Measurements from ENCODE around the gene BMP2. TPM values are rescaled to one million over a fixed set of nuclear protein-coding genes. Genes with fewer than 3 reads are reported as not detected.
A peak's percentile ranks its signal among the peaks of the same experiment; 100 is the strongest.

Gene BMP2
- 35.2 TPM for polyA plus RNA-seq (2013, experiment 1 of 2)
- 36.2 TPM for polyA plus RNA-seq (2013, experiment 2 of 2)

GRCh38 chr20:6767536-6768227, at the start of gene BMP2:
TSS of gene BMP2 (plus strand) at chr20:6767686. CDS start at chr20:6770127, 2,441 bp downstream.
- Histone ChIP-seq H3K36me3 (ENCODE audit: control insufficient read depth in 1 of 2, insufficient read depth in 2 of 2, low read depth in 1 of 2, low read length in 2 of 2) (peaks cover 0 to 12% of the 10 kb centered on the region in 2 experiments), H3K27me3 (ENCODE audit: control insufficient read depth in 1 of 2, insufficient read depth in 1 of 2, low read length in 2 of 2) (peaks cover 3 to 39% of the 10 kb centered on the region in 2 experiments), H2AK5ac (ENCODE audit: low read length, severe bottlenecking) (no peak within 1 kb of the TSS), H3K4me2 (ENCODE audit: low read length, poor library complexity, severe bottlenecking) (peak within 1 kb of the TSS; percentile 91), H3K23ac (ENCODE audit: low read length in 2 of 2) (peak within 1 kb of the TSS; percentile 61 to 72), H4K91ac (ENCODE audit: low read length) (peak within 1 kb of the TSS; percentile 78), H3K4me1 (ENCODE audit: control insufficient read depth, insufficient read depth, low read depth, low read length) (peaks cover 23% of the 10 kb centered on the region), H2AFZ (ENCODE audit: low read depth, low read length) (peak within 1 kb of the TSS; percentile 86), H3K4ac (ENCODE audit: low read depth in 1 of 2, low read length in 2 of 2) (peak within 1 kb of the TSS; percentile 17 to 34), H3K27ac (ENCODE audit: low read length, poor library complexity, severe bottlenecking) (no peak within 1 kb of the TSS), H2BK12ac (ENCODE audit: low read length in 2 of 2) (peak within 1 kb of the TSS; percentile 9 to 77), H3K14ac (ENCODE audit: low read length in 2 of 2) (peak within 1 kb of the TSS in 1 of 2 experiments; percentile 78), H4K8ac (ENCODE audit: low read length) (peak within 1 kb of the TSS; percentile 69), H3K4me3 (ENCODE audit: insufficient read depth in 1 of 2, low read depth in 1 of 2, low read length in 2 of 2) (peak within 1 kb of the TSS; percentile 71 to 88), H3K9ac (ENCODE audit: low read length) (peak within 1 kb of the TSS; percentile 87), H3K9me3 (ENCODE audit: control insufficient read depth, low read length) (no peaks in the 10 kb centered on the region), H2BK5ac (ENCODE audit: low read depth, low read length, poor library complexity, severe bottlenecking) (no peak within 1 kb of the TSS), H2BK120ac (ENCODE audit: low read depth, low read length) (peak within 1 kb of the TSS; percentile 91), H3K79me1 (replicated peaks; ENCODE audit: low read length, poor library complexity, severe bottlenecking) (no peaks in the 10 kb centered on the region), H3K18ac (ENCODE audit: low read depth in 1 of 2, low read length in 2 of 2) (peak within 1 kb of the TSS; percentile 52 to 71), H2BK15ac (ENCODE audit: low read depth, poor library complexity, severe bottlenecking) (peak within 1 kb of the TSS; percentile 80)
- peak; percentile 74 for DNase-seq
- WGBS: under 1% methylated on average over 95 of the region's 112 CpGs

- Histone ChIP-seq H3K4me2 (ENCODE audit: low read length, poor library complexity, severe bottlenecking) (no peak overlapping the region), H4K91ac (ENCODE audit: low read length) (no peak overlapping the region), H3K4ac (ENCODE audit: low read depth in 1 of 2, low read length in 2 of 2) (no peak overlapping the region), H3K9me3 (ENCODE audit: control insufficient read depth, low read length) (peaks cover 7% of the 10 kb centered on the region), H2BK12ac (ENCODE audit: low read length in 2 of 2) (peak overlapping the region; percentile 3 to 35), H2AFZ (ENCODE audit: low read depth, low read length) (no peak overlapping the region), H3K27ac (ENCODE audit: low read length, poor library complexity, severe bottlenecking) (no peak overlapping the region), H2BK5ac (ENCODE audit: low read depth, low read length, poor library complexity, severe bottlenecking) (no peak overlapping the region), H3K4me3 (ENCODE audit: insufficient read depth in 1 of 2, low read depth in 1 of 2, low read length in 2 of 2) (no peak overlapping the region), H2AK5ac (ENCODE audit: low read length, severe bottlenecking) (no peak overlapping the region), H2BK15ac (ENCODE audit: low read depth, poor library complexity, severe bottlenecking) (no peak overlapping the region), H3K27me3 (ENCODE audit: control insufficient read depth in 1 of 2, insufficient read depth in 1 of 2, low read length in 2 of 2) (peaks cover 0 to 22% of the 10 kb centered on the region in 2 experiments), H3K79me1 (replicated peaks; ENCODE audit: low read length, poor library complexity, severe bottlenecking) (no peaks in the 10 kb centered on the region), H3K36me3 (ENCODE audit: control insufficient read depth in 1 of 2, insufficient read depth in 2 of 2, low read depth in 1 of 2, low read length in 2 of 2) (no peaks in the 10 kb centered on the region), H3K9ac (ENCODE audit: low read length) (no peak overlapping the region), H3K23ac (ENCODE audit: low read length in 2 of 2) (no peak overlapping the region), H2BK120ac (ENCODE audit: low read depth, low read length) (no peak overlapping the region), H3K18ac (ENCODE audit: low read depth in 1 of 2, low read length in 2 of 2) (no peak overlapping the region), H4K8ac (ENCODE audit: low read length) (peak overlapping the region; percentile 90), H3K4me1 (ENCODE audit: control insufficient read depth, insufficient read depth, low read depth, low read length) (peaks cover 2% of the 10 kb centered on the region), H3K14ac (ENCODE audit: low read length in 2 of 2) (no peak overlapping the region)
- 32% methylated on average over 7 of the region's 7 CpGs for WGBS
- peak; percentile 43 for DNase-seq
These were observed 48.7 kb upstream of the BMP2 start for GRCh38 chr20:6718662-6719368.

- no peak overlapping the region for H3K23ac ChIP-seq (ENCODE audit: low read length in 2 of 2)
- H3K14ac ChIP-seq (ENCODE audit: low read length in 2 of 2): no peak overlapping the region
- peaks cover 2% of the 10 kb centered on the region for H3K4me1 ChIP-seq (ENCODE audit: control insufficient read depth, insufficient read depth, low read depth, low read length)
- no peak overlapping the region for H2AFZ ChIP-seq (ENCODE audit: low read depth, low read length)
- H2BK5ac ChIP-seq (ENCODE audit: low read depth, low read length, poor library complexity, severe bottlenecking): no peak overlapping the region
- H2BK12ac ChIP-seq (ENCODE audit: low read length in 2 of 2): no peak overlapping the region
- no peaks in the 10 kb centered on the region for H3K36me3 ChIP-seq (ENCODE audit: control insufficient read depth in 1 of 2, insufficient read depth in 2 of 2, low read depth in 1 of 2, low read length in 2 of 2)
- no peak overlapping the region for H4K91ac ChIP-seq (ENCODE audit: low read length)
- H4K8ac ChIP-seq (ENCODE audit: low read length): no peak overlapping the region
- H3K4ac ChIP-seq (ENCODE audit: low read depth in 1 of 2, low read length in 2 of 2): no peak overlapping the region
- no peak for DNase-seq
- no peak overlapping the region for H2AK5ac ChIP-seq (ENCODE audit: low read length, severe bottlenecking)
- H3K27me3 ChIP-seq (ENCODE audit: control insufficient read depth in 1 of 2, insufficient read depth in 1 of 2, low read length in 2 of 2): peaks cover 0 to 22% of the 10 kb centered on the region in 2 experiments
- no peak overlapping the region for H3K18ac ChIP-seq (ENCODE audit: low read depth in 1 of 2, low read length in 2 of 2)
- no peak overlapping the region for H2BK120ac ChIP-seq (ENCODE audit: low read depth, low read length)
- peaks cover 7% of the 10 kb centered on the region for H3K9me3 ChIP-seq (ENCODE audit: control insufficient read depth, low read length)
- H2BK15ac ChIP-seq (ENCODE audit: low read depth, poor library complexity, severe bottlenecking): no peak overlapping the region
- no peak overlapping the region for H3K4me2 ChIP-seq (ENCODE audit: low read length, poor library complexity, severe bottlenecking)
- H3K4me3 ChIP-seq (ENCODE audit: insufficient read depth in 1 of 2, low read depth in 1 of 2, low read length in 2 of 2): no peak overlapping the region
- H3K79me1 ChIP-seq (replicated peaks; ENCODE audit: low read length, poor library complexity, severe bottlenecking): no peaks in the 10 kb centered on the region
- H3K27ac ChIP-seq (ENCODE audit: low read length, poor library complexity, severe bottlenecking): no peak overlapping the region
- 92% methylated on average over 4 of the region's 4 CpGs for WGBS
- no peak overlapping the region for H3K9ac ChIP-seq (ENCODE audit: low read length)
These were observed 48.1 kb upstream of the BMP2 start for GRCh38 chr20:6719369-6719721.

GRCh38 chr20:6726761-6727160, 40.7 kb upstream of the BMP2 start:
- no peak overlapping the region for H3K27ac ChIP-seq (ENCODE audit: low read length, poor library complexity, severe bottlenecking)
- no peaks in the 10 kb centered on the region for H3K27me3 ChIP-seq (ENCODE audit: control insufficient read depth in 1 of 2, insufficient read depth in 1 of 2, low read length in 2 of 2)
- no peak overlapping the region for H3K4me3 ChIP-seq (ENCODE audit: insufficient read depth in 1 of 2, low read depth in 1 of 2, low read length in 2 of 2)
- H3K4ac ChIP-seq (ENCODE audit: low read depth in 1 of 2, low read length in 2 of 2): no peak overlapping the region
- no peaks in the 10 kb centered on the region for H3K36me3 ChIP-seq (ENCODE audit: control insufficient read depth in 1 of 2, insufficient read depth in 2 of 2, low read depth in 1 of 2, low read length in 2 of 2)
- H4K91ac ChIP-seq (ENCODE audit: low read length): no peak overlapping the region
- no peak overlapping the region for H3K14ac ChIP-seq (ENCODE audit: low read length in 2 of 2)
- H3K9me3 ChIP-seq (ENCODE audit: control insufficient read depth, low read length): no peaks in the 10 kb centered on the region
- H3K9ac ChIP-seq (ENCODE audit: low read length): no peak overlapping the region
- no peak overlapping the region for H3K23ac ChIP-seq (ENCODE audit: low read length in 2 of 2)
- no peak overlapping the region for H3K18ac ChIP-seq (ENCODE audit: low read depth in 1 of 2, low read length in 2 of 2)
- H3K4me1 ChIP-seq (ENCODE audit: control insufficient read depth, insufficient read depth, low read depth, low read length): no peaks in the 10 kb centered on the region
- no peak overlapping the region for H3K4me2 ChIP-seq (ENCODE audit: low read length, poor library complexity, severe bottlenecking)
- WGBS: no CpG with 5 or more reads among the region's 1 CpG
- H2BK5ac ChIP-seq (ENCODE audit: low read depth, low read length, poor library complexity, severe bottlenecking): no peak overlapping the region
- no peak overlapping the region for H2BK12ac ChIP-seq (ENCODE audit: low read length in 2 of 2)
- H4K8ac ChIP-seq (ENCODE audit: low read length): no peak overlapping the region
- H2AFZ ChIP-seq (ENCODE audit: low read depth, low read length): no peak overlapping the region
- no peak overlapping the region for H2BK120ac ChIP-seq (ENCODE audit: low read depth, low read length)
- H2AK5ac ChIP-seq (ENCODE audit: low read length, severe bottlenecking): no peak overlapping the region
- no peak overlapping the region for H2BK15ac ChIP-seq (ENCODE audit: low read depth, poor library complexity, severe bottlenecking)
- no peak for DNase-seq
- H3K79me1 ChIP-seq (replicated peaks; ENCODE audit: low read length, poor library complexity, severe bottlenecking): no peaks in the 10 kb centered on the region
